ENCODE data around the gene CHKA. TPM values are rescaled to one million over a fixed set of nuclear protein-coding genes. Genes with fewer than 3 reads are reported as not detected.

Gene CHKA
- total and polyA plus RNA-seq, 8 donors, result 20.9 to 227 (median 101) TPM

DNA sequence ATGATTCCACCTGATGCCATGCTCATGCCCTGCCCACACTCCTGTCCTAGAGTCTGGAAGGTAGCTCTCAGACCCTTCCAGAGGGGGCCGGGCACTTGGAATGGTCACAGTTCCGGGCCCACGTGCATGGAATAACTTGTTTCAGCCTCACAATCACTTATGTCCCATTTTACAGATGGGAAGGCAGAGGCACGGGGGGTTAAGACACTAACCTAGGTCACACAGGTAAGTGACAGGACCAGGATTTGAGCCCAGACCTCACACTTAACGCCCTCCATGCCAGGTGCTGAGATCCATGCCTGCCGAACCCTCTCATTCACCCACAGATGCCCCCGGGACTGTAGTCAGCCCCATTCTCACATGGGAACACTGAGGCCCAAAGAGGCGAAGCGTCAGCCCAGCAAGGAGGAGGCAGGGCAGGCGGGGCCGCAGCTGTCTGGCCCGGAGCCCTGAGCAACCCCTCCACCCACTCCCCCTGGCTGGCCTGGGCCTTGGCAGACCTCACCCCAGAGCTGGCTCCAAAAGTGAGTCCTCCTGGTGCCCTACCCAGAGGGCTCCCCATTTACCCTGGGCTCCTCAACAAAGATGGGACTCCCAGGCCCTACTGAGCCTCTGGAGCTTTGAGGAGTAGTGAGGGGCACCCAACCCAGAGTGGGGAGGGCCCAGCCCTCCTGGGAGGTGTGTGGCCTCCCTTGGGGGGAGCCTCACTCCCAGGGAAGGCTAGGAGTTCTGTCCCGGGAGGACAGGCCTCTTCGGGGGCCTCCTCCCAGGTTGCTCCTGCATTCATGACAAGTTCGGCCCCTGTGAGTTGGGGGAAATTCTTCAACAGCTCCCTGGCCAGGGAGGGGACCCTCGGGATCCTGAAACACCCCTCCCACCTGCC, 113.4 kb downstream of the CHKA start:
- intact Hi-C loops (cut with DNase I; ENCODE audit: low total_unique reads), result no loop called here
- no peak for TF ChIP-seq POLR2AphosphoS5 (IDR thresholded peaks at IDR 0.05)
- TF ChIP-seq, protein P1, sequence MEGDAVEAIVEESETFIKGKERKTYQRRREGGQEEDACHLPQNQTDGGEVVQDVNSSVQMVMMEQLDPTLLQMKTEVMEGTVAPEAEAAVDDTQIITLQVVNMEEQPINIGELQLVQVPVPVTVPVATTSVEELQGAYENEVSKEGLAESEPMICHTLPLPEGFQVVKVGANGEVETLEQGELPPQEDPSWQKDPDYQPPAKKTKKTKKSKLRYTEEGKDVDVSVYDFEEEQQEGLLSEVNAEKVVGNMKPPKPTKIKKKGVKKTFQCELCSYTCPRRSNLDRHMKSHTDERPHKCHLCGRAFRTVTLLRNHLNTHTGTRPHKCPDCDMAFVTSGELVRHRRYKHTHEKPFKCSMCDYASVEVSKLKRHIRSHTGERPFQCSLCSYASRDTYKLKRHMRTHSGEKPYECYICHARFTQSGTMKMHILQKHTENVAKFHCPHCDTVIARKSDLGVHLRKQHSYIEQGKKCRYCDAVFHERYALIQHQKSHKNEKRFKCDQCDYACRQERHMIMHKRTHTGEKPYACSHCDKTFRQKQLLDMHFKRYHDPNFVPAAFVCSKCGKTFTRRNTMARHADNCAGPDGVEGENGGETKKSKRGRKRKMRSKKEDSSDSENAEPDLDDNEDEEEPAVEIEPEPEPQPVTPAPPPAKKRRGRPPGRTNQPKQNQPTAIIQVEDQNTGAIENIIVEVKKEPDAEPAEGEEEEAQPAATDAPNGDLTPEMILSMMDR (IDR thresholded peaks at IDR 0.05), result no peak
- Histone ChIP-seq H3K9me3 (no peaks in the 10 kb centered on the region), H3K4me1 (peaks cover 49 to 77% (median 74%) of the 10 kb centered on the region in 4 donors), H3K36me3 (no peaks in the 10 kb centered on the region), H3K27ac (peak overlapping the region; percentile 41 to 94 (median 86)), H3K4me3 (no peak overlapping the region), H3K27me3 (no peaks in the 10 kb centered on the region)
- WGBS, 5 donors, result 71 to 85% (median 82%) methylated on average over 9 to 16 of the region's 16 CpGs
- DNase-seq, result no peak

DNA sequence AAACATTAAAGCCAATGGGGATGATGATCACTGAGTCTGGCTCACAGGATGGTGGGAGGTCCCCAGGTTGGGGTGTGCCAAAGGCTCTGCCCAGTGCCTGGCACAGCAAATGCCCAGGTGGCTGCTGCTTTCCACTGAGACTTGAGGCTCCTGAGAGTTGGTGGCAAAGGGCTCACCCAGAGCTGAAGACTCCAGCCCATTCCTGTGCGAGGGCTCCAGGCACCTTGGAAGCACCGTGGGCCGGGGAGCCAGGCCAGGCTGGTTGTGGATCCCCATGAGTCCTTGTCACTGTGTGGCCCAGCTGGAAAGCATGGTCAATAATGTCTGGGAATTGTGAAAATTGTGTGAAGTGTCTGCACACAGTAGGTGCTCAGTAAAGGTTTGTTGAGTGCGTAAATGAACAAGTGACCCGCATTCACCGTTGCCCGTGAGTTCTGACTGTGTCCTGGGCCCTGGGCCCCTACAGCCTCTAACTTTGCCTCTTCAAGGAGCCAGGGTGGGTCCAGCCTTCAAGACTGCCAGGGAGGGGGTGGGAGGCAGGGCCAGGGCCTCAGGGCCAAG, 114.5 kb downstream of the CHKA start:
- Histone ChIP-seq H3K4me3 (no peak overlapping the region), H3K27me3 (no peaks in the 10 kb centered on the region), H3K9me3 (no peaks in the 10 kb centered on the region), H3K27ac (peak overlapping the region in 3 of 5 donors; percentile 9 to 65 (median 20)), H3K36me3 (no peaks in the 10 kb centered on the region), H3K4me1 (peaks cover 42 to 77% (median 70%) of the 10 kb centered on the region in 4 donors)
- 77 to 97% (median 85%) methylated on average over 4 to 7 of the region's 7 CpGs for WGBS, 5 donors
- TF ChIP-seq EP300 (IDR thresholded peaks at IDR 0.05) (no peak), POLR2A (IDR thresholded peaks at IDR 0.05) (no peak), POLR2AphosphoS5 (IDR thresholded peaks at IDR 0.05) (no peak)
- TF ChIP-seq, protein P1 (IDR thresholded peaks at IDR 0.05), result no peak
- intact Hi-C loops (cut with DNase I; ENCODE audit: low total_unique reads), result no loop called here
- no peak for DNase-seq

DNA sequence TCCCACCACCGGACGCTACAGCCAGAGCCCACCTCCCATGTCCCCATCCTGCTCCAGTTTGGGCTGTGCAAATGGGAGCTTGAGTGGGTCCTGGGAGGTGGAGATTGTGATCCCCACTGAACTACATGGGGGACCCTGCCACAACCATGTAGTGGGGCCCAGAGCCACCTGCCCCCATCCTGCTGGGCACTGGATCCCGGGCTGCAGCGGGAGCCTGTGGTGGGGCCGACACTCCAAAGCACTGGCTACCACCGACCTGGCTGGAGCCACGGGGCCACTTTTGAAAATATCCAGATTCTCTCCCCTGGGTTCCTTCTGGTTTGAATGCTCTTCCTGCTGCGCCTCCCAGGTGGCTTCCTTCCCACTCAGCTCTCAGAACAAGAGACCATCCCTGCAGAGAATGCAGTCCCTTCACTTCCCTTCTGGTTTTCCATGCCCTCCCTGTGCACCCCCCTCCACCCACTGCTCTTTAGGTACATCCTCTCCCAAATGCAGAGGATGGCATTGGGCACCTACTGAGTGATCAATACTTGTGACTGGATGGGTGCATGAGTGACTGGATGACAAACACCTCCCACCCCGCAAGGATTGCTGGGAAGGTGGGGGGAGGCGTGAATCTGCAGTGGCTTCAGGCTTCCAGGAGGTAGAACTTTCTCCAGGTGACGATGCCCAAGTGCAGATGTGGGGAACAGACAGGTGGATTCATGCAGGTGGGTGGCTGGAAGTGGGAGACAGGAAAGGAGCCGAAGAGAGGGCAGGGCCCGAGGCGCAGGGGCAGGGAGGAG, 116.4 kb downstream of the CHKA start:
- peak overlapping the region in 1 of 5 donors; percentile 87 for H3K27ac ChIP-seq
- peaks cover 23 to 58% (median 51%) of the 10 kb centered on the region in 4 donors for H3K4me1 ChIP-seq
- H3K4me3 ChIP-seq, result peak overlapping the region in 3 of 4 donors; percentile 68 to 82 (median 74)
- H3K36me3 ChIP-seq, result no peaks in the 10 kb centered on the region
- H3K9me3 ChIP-seq, result no peaks in the 10 kb centered on the region
- no peak for DNase-seq
- no peaks in the 10 kb centered on the region for H3K27me3 ChIP-seq
- WGBS, 5 donors, result 76 to 81% (median 78%) methylated on average over 12 to 14 of the region's 14 CpGs
- intact Hi-C loops (cut with DNase I; ENCODE audit: low total_unique reads), result no loop called here
- TF ChIP-seq POLR2A (IDR thresholded peaks at IDR 0.05) (no peak), POLR2AphosphoS5 (IDR thresholded peaks at IDR 0.05) (no peak), EP300 (IDR thresholded peaks at IDR 0.05) (no peak)
- TF ChIP-seq, protein P1 (IDR thresholded peaks at IDR 0.05), result no peak

Measured in stomach (tissue), 9 donors.